T follicular helper cell (primary cell): ENCODE results near the gene GABBR1.

Experiments used
- DNase-seq: peaks from one replicate; pipeline ENCODE4 v3.0.0-alpha.2; 2020; ENCODE audit warnings: low read depth

The GABBR1 gene

GRCh38 chr6:29527126-29527525 is 105.9 kb downstream of the GABBR1 start:
- DNase-seq = no peak

GRCh38 chr6:29525311-29525639 is 107.7 kb downstream of the GABBR1 start:
- DNase-seq = no peak

GRCh38 chr6:29524444-29525310 is 108.3 kb downstream of the GABBR1 start:
- no peak for DNase-seq

- DNase-seq = no peak
Observed at GRCh38 chr6:29524044-29524443, 108.9 kb downstream of the GABBR1 start.

- DNase-seq = no peak
Observed at GRCh38 chr6:29522227-29522626, 110.8 kb downstream of the GABBR1 start.

- DNase-seq = no peak
Observed at GRCh38 chr6:29521006-29521680, 111.8 kb downstream of the GABBR1 start.

- DNase-seq = no peak
Observed at GRCh38 chr6:29520232-29520631, 112.8 kb downstream of the GABBR1 start.

- DNase-seq = no peak
Observed at GRCh38 chr6:29519291-29520010, 113.5 kb downstream of the GABBR1 start.

GRCh38 chr6:29517728-29518440 is 115.1 kb downstream of the GABBR1 start:
- DNase-seq = no peak

GRCh38 chr6:29517245-29517644 is 115.7 kb downstream of the GABBR1 start:
- no peak for DNase-seq

- no peak for DNase-seq
Observed at GRCh38 chr6:29516108-29516507, 116.9 kb downstream of the GABBR1 start.

- DNase-seq = no peak
Observed at GRCh38 chr6:29510746-29511300, 122.2 kb downstream of the GABBR1 start.

GRCh38 chr6:29510202-29510601 is 122.8 kb downstream of the GABBR1 start:
- DNase-seq = no peak
